Type B pancreatic cell (in vitro differentiated cells): ENCODE results near the gene WNT3A. TPM values are rescaled to one million over a fixed set of nuclear protein-coding genes. Genes with fewer than 3 reads are reported as not detected.

Experiments
- DNase-seq: peaks from one replicate; pipeline ENCODE4 v3.0.0; 2021; ENCODE audit warnings: mixed read lengths; ENCODE audit not compliant: unreplicated experiment; ENCODE audit errors: extremely low spot score
- H3K27ac Mint-ChIP-seq: 2 replicates; pipeline ENCODE4 v1.8.0; 2021; ENCODE audit warnings: mild to moderate bottlenecking, mixed read lengths
- H3K27me3 Mint-ChIP-seq: 2 replicates; pipeline ENCODE4 v1.8.0; 2021; ENCODE audit warnings: mixed read lengths
- H3K36me3 Mint-ChIP-seq: 2 replicates; pipeline ENCODE4 v1.8.0; 2021; ENCODE audit warnings: mixed read lengths
- H3K4me1 Mint-ChIP-seq: one replicate; pipeline ENCODE4 v1.8.0; 2021; ENCODE audit warnings: mixed read lengths; ENCODE audit not compliant: unreplicated experiment
- H3K4me3 Mint-ChIP-seq: 2 replicates; pipeline ENCODE4 v1.8.0; 2021; ENCODE audit warnings: mild to moderate bottlenecking, mixed read lengths
- H3K9me3 Mint-ChIP-seq: 2 replicates; pipeline ENCODE4 v1.8.0; 2021; ENCODE audit warnings: mixed read lengths
- CTCF ChIP-seq: fragments of 200-600 bp; sonication (generic); conservative IDR thresholded peaks from 2 replicates; pipeline ENCODE4 v1.5.0; 2021; ENCODE audit warnings: antibody characterized with exemption, mild to moderate bottlenecking
- total RNA-seq: library from RNA; stranded (reverse); gene quantifications from 2 replicates; pipeline ENCODE4 v1.2.1, GENCODE V29; 2021; ENCODE audit warnings: low replicate concordance

Gene WNT3A
- total RNA-seq, 1 donor from 2014 or later: 6.4 TPM

GRCh38 chr1:228104526-228105269 is 97.9 kb downstream of the WNT3A start:
- H3K9me3 Mint-ChIP-seq: no peaks in the 10 kb centered on the region
- TF ChIP-seq CTCF: no peak
- H3K36me3 Mint-ChIP-seq: no peaks in the 10 kb centered on the region
- H3K27ac Mint-ChIP-seq: peak overlapping the region; percentile 90
- H3K4me3 Mint-ChIP-seq: peak overlapping the region; percentile 94
- peaks cover 14% of the 10 kb centered on the region for H3K4me1 Mint-ChIP-seq
- no peaks in the 10 kb centered on the region for H3K27me3 Mint-ChIP-seq
- no peak for DNase-seq

- no peak for DNase-seq
Observed at GRCh38 chr1:228105270-228105995, 98.6 kb downstream of the WNT3A start.

GRCh38 chr1:228105996-228106799 is 99.4 kb downstream of the WNT3A start:
- DNase-seq: no peak
- no peak for TF ChIP-seq CTCF
- H3K4me3 Mint-ChIP-seq: peak overlapping the region; percentile 68
- no peaks in the 10 kb centered on the region for H3K36me3 Mint-ChIP-seq
- H3K9me3 Mint-ChIP-seq: no peaks in the 10 kb centered on the region
- H3K27ac Mint-ChIP-seq: no peak overlapping the region
- H3K27me3 Mint-ChIP-seq: no peaks in the 10 kb centered on the region
- peaks cover 17% of the 10 kb centered on the region for H3K4me1 Mint-ChIP-seq

More at GRCh38 chr1:228105270-228105995, 98.6 kb downstream of the WNT3A start:
- Mint-ChIP-seq H3K27me3 (no peaks in the 10 kb centered on the region), H3K4me3 (peak overlapping the region; percentile 94), H3K27ac (no peak overlapping the region), H3K9me3 (no peaks in the 10 kb centered on the region), H3K4me1 (peaks cover 21% of the 10 kb centered on the region), H3K36me3 (no peaks in the 10 kb centered on the region)
- no peak for TF ChIP-seq CTCF

- Mint-ChIP-seq H3K9me3 (no peaks in the 10 kb centered on the region), H3K36me3 (no peaks in the 10 kb centered on the region), H3K4me3 (peak overlapping the region; percentile 68)
Observed at GRCh38 chr1:228106800-228107054, 99.9 kb downstream of the WNT3A start.

More at GRCh38 chr1:228106800-228107054, 99.9 kb downstream of the WNT3A start:
- DNase-seq: no peak
- TF ChIP-seq CTCF: no peak
- no peaks in the 10 kb centered on the region for H3K27me3 Mint-ChIP-seq
- H3K27ac Mint-ChIP-seq: no peak overlapping the region
- peaks cover 13% of the 10 kb centered on the region for H3K4me1 Mint-ChIP-seq
